ENCODE measurements around the gene EWSR1. TPM values are rescaled to one million over a fixed set of nuclear protein-coding genes. Genes with fewer than 3 reads are reported as not detected.

The EWSR1 gene
- total and polyA plus RNA-seq, 2 of the 4 experiments (the other 2 are of a cell fraction): 243 to 518 TPM

- dilution Hi-C loops (cut with HindIII; ENCODE audit: low sequenced_read_pairs, unreplicated experiment) (no loop called here), in situ Hi-C loops (cut with MboI; ENCODE audit: low sequenced_read_pairs) (no loop called here), intact Hi-C loops (cut with micrococcal nuclease) (no loop called here)
- BruUV-seq (replicated peaks): no TSS peak
- H4K8ac ChIP-seq (ENCODE audit: low read depth in 2 of 2, low read length in 2 of 2): no peak overlapping the region
- no peaks in the 10 kb centered on the region; the same call in none of the 2 replicates for H4K20me1 ChIP-seq (ENCODE audit: insufficient read depth, low read length)
- WGBS, 2 experiments (ENCODE audit: extremely low coverage in 2 of 2, insufficient read length in 1 of 2): 96% methylated on average over 5 of the region's 11 CpGs; no CpG with 5 or more reads in 1 of the 2 experiments
- no peak for TF ChIP-seq RCOR1 (IDR thresholded peaks at IDR 0.05; ENCODE audit: insufficient replicate concordance, low read length)
- no peak for TF ChIP-seq MXI1 (IDR thresholded peaks at IDR 0.05; ENCODE audit: borderline replicate concordance, low read depth, low read length)
- TF ChIP-seq NFE2L2 (IDR thresholded peaks at IDR 0.05; ENCODE audit: low read depth, low read length): no peak
- no peak for TF ChIP-seq CEBPB (IDR thresholded peaks at IDR 0.05; ENCODE audit: low read depth, low read length)
- no peak for TF ChIP-seq MAZ (IDR thresholded peaks at IDR 0.05; ENCODE audit: borderline replicate concordance, low read depth, low read length)
- TF ChIP-seq ELK1 (IDR thresholded peaks at IDR 0.05; ENCODE audit: borderline replicate concordance, low read depth, low read length): no peak
- no peak for TF ChIP-seq MAFK (IDR thresholded peaks at IDR 0.05; ENCODE audit: low read depth, low read length)
- no peak for TF ChIP-seq USF2 (IDR thresholded peaks at IDR 0.05; ENCODE audit: low read depth, low read length)
- TF ChIP-seq SMC3 (IDR thresholded peaks at IDR 0.05; ENCODE audit: low read depth, low read length): no peak
- no peak overlapping the region for H2AK9ac ChIP-seq (replicated peaks; ENCODE audit: low read depth, low read length, poor library complexity)
- ATAC-seq (ENCODE audit: low read depth): no peak
- no peak overlapping the region for H2AFZ ChIP-seq (replicated peaks; ENCODE audit: low read length, poor library complexity)
- H3K9me3 ChIP-seq (ENCODE audit: control insufficient read depth, insufficient read depth, low read length): no peaks in the 10 kb centered on the region
- H3K14ac ChIP-seq (replicated peaks; ENCODE audit: low read depth, low read length): no peak overlapping the region
- no peak overlapping the region for H3K9ac ChIP-seq (ENCODE audit: low read depth, low read length)
- no peaks in the 10 kb centered on the region for H3K27me3 ChIP-seq (ENCODE audit: control insufficient read depth, insufficient read depth, low read length)
- no peak overlapping the region for H3K23ac ChIP-seq (ENCODE audit: low read depth, low read length)
- peaks cover 5% of the 10 kb centered on the region; the same call in 1 of the 2 replicates for H3K9me1 ChIP-seq (ENCODE audit: insufficient read depth, low read length)
- no peak overlapping the region for H2AK5ac ChIP-seq (ENCODE audit: low read depth, low read length)
- H2BK120ac ChIP-seq (ENCODE audit: low read depth, low read length): no peak overlapping the region
- no peak overlapping the region for H3K56ac ChIP-seq (ENCODE audit: extremely low read depth, insufficient read depth, low read length)
- no peak overlapping the region for H3K4me2 ChIP-seq (ENCODE audit: low read depth, low read length)
- H3K18ac ChIP-seq (ENCODE audit: low read depth, low read length): no peak overlapping the region
- ChIA-PET CTCF (no interaction called here), POLR2A (ENCODE audit: unreplicated experiment) (no interaction called here)
- H3K4me3 ChIP-seq (ENCODE audit: insufficient read depth, low read depth, low read length): no peak overlapping the region
- no peak overlapping the region for H2BK20ac ChIP-seq (ENCODE audit: low read depth, low read length)
- no peak overlapping the region for H4K5ac ChIP-seq (ENCODE audit: low read depth, low read length)
- H3K4me1 ChIP-seq (ENCODE audit: control insufficient read depth, insufficient read depth, low read length): peaks cover 9% of the 10 kb centered on the region
- no peak for DNase-seq
- peaks cover 0 to 3% of the 10 kb centered on the region in 2 experiments; a peak in 1 of 4 replicates for H3K79me1 ChIP-seq (ENCODE audit: low read depth in 1 of 2, low read length in 2 of 2)
- H2BK5ac ChIP-seq (ENCODE audit: low read depth, low read length, poor library complexity, severe bottlenecking): no peak overlapping the region
- no peak overlapping the region for H2BK15ac ChIP-seq (ENCODE audit: low read depth, low read length)
- no peak overlapping the region for H3K4ac ChIP-seq (ENCODE audit: low read depth, low read length)
- peaks cover 51% of the 10 kb centered on the region for H3K36me3 ChIP-seq (ENCODE audit: control insufficient read depth, insufficient read depth, low read length)
- no peak overlapping the region for H4K91ac ChIP-seq (ENCODE audit: insufficient read depth, low read depth, low read length)
- no peak overlapping the region for H3K27ac ChIP-seq (ENCODE audit: insufficient read depth, low read length)
Measured at GRCh38 chr22:29335656-29336055, 67.6 kb downstream of the EWSR1 start.

Measured in IMR-90 (cell line).